HEK293 (cell line): Measurements from ENCODE around the gene TTR.

Experiments
- CTCF ChIA-PET: fragments of 350-600 bp; formaldehyde crosslinking; extraction: SDS; loops from one replicate; lab custom pipeline; 2021; ENCODE audit warnings: antibody characterized with exemption; lab: Yijun Ruan, JAX
- POLR2A ChIA-PET: fragments of 300-600 bp; formaldehyde crosslinking; extraction: SDS; loops from one replicate; lab custom pipeline; 2020; ENCODE audit warnings: antibody characterized with exemption, inconsistent platforms; lab: Yijun Ruan, JAX
- H3K27ac ChIP-seq: fragments of 200-500 bp; sonication (Bioruptor generic); 2 replicates; pipeline ENCODE4 v1.5.1; 2014; ENCODE audit warnings: low read depth, low read length, control low read depth, inconsistent platforms; ENCODE audit errors: extremely low read depth
- H3K36me3 ChIP-seq, 2 experiments: fragments of 200-500 bp in 1 of 2; sonication (Bioruptor generic) in 1 of 2; 1 replicate in 1 of 2; 2 replicates in 1 of 2; pipeline ENCODE4 v1.5.1; 2014 to 2017; ENCODE audit warnings: inconsistent platforms in 2 of 2, low read length in 2 of 2; ENCODE audit not compliant: control insufficient read depth in 2 of 2, insufficient read depth in 1 of 2
- H3K4me1 ChIP-seq: fragments of 200-500 bp; sonication (Bioruptor generic); 2 replicates; pipeline ENCODE4 v1.5.1; 2014; ENCODE audit warnings: mild to moderate bottlenecking, low read length, inconsistent platforms; ENCODE audit not compliant: control insufficient read depth, insufficient read depth
- H3K4me3 ChIP-seq: 2 replicates; pipeline ENCODE4 v1.5.1; 2011; ENCODE audit warnings: low read depth, mild to moderate bottlenecking, control low read depth, low read length, moderate library complexity
- H3K9me3 ChIP-seq: fragments of 200-500 bp; sonication (Bioruptor generic); 2 replicates; pipeline ENCODE4 v1.5.1; 2014; ENCODE audit warnings: low read depth, low read length, inconsistent platforms; ENCODE audit not compliant: control insufficient read depth, insufficient read depth
- CTCF ChIP-seq: fragments of 450-650 bp; formaldehyde crosslinking; IDR thresholded peaks from 2 replicates; pipeline ENCODE4 v1.5.1; 2016; ENCODE audit warnings: missing biosample characterization, missing genetic modification characterization
- HIC1 ChIP-seq: fragments of 450-650 bp; formaldehyde crosslinking; IDR thresholded peaks from 2 replicates; pipeline ENCODE4 v1.5.1; 2016; ENCODE audit warnings: missing biosample characterization, missing genetic modification characterization
- KLF7 ChIP-seq: fragments of 450-650 bp; formaldehyde crosslinking; IDR thresholded peaks from 2 replicates; pipeline ENCODE4 v1.5.1; 2016; ENCODE audit warnings: missing biosample characterization, missing genetic modification characterization, borderline replicate concordance
- PRDM4 ChIP-seq: fragments of 450-650 bp; formaldehyde crosslinking; IDR thresholded peaks from 2 replicates; pipeline ENCODE4 v1.5.1; 2017; ENCODE audit warnings: missing biosample characterization, missing genetic modification characterization
- TRIM28 ChIP-seq: IDR thresholded peaks from 2 replicates; pipeline ENCODE4 v1.6.1; 2011; ENCODE audit warnings: low read length, control low read depth, borderline replicate concordance
- ZBTB10 ChIP-seq: fragments of 450-650 bp; formaldehyde crosslinking; IDR thresholded peaks from 2 replicates; pipeline ENCODE4 v1.5.1; 2016; ENCODE audit warnings: missing biosample characterization, missing genetic modification characterization
- ZNF112 ChIP-seq: fragments of 450-650 bp; formaldehyde crosslinking; IDR thresholded peaks from 2 replicates; pipeline ENCODE4 v1.5.0; 2017; ENCODE audit warnings: missing biosample characterization, missing genetic modification characterization
- ZNF2 ChIP-seq: fragments of 450-650 bp; formaldehyde crosslinking; IDR thresholded peaks from 2 replicates; pipeline ENCODE4 v1.5.1; 2016; ENCODE audit warnings: missing biosample characterization, missing genetic modification characterization
- ZNF335 ChIP-seq: fragments of 450-650 bp; formaldehyde crosslinking; conservative IDR thresholded peaks from 2 replicates; pipeline ENCODE4 v1.5.1; 2016; ENCODE audit warnings: missing biosample characterization, missing genetic modification characterization
- ZNF362 ChIP-seq: fragments of 450-650 bp; formaldehyde crosslinking; IDR thresholded peaks from 2 replicates; pipeline ENCODE4 v1.5.1; 2016; ENCODE audit warnings: missing biosample characterization, missing genetic modification characterization
- ZNF366 ChIP-seq: fragments of 450-650 bp; formaldehyde crosslinking; conservative IDR thresholded peaks from 2 replicates; pipeline ENCODE4 v1.5.1; 2016; ENCODE audit warnings: missing biosample characterization, missing genetic modification characterization
- ZNF654 ChIP-seq: fragments of 450-650 bp; formaldehyde crosslinking; IDR thresholded peaks from 2 replicates; pipeline ENCODE4 v1.5.1; 2016; ENCODE audit warnings: low read depth, missing biosample characterization, missing genetic modification characterization
- ZNF692 ChIP-seq: fragments of 450-650 bp; formaldehyde crosslinking; IDR thresholded peaks from 2 replicates; pipeline ENCODE4 v1.5.1; 2016; ENCODE audit warnings: missing biosample characterization, missing genetic modification characterization
- ZNF792 ChIP-seq: fragments of 450-650 bp; formaldehyde crosslinking; IDR thresholded peaks from 2 replicates; pipeline ENCODE4 v1.5.1; 2016; ENCODE audit warnings: missing biosample characterization, missing genetic modification characterization

The TTR gene

GRCh38 chr18:31555971-31556747 lies 35.5 kb upstream of the TTR start:
- POLR2A ChIA-PET = no interaction called here
- TF ChIP-seq CTCF (tag by site-specific recombination) (peak; percentile 70), ZNF366 (tag by site-specific recombination) (peak; percentile 42; the same call in 1 of the 2 replicates), ZNF692 (tag by site-specific recombination) (peak; percentile 14; the same call in 1 of the 2 replicates), PRDM4 (tag by site-specific recombination) (no peak), ZNF2 (tag by site-specific recombination) (peak; percentile 27; the same call in 1 of the 2 replicates), HIC1 (no peak), ZNF112 (no peak), ZNF362 (tag by site-specific recombination) (peak; percentile 82), ZNF792 (tag by site-specific recombination) (no peak), ZNF654 (peak; percentile 90), ZNF335 (peak; percentile 33; the same call in 1 of the 2 replicates), KLF7 (tag by site-specific recombination) (no peak), ZBTB10 (tag by site-specific recombination) (no peak), TRIM28 (peak; percentile 75; the same call in 1 of the 2 replicates)
- H3K4me1 ChIP-seq = no peaks in the 10 kb centered on the region
- H3K4me3 ChIP-seq = no peak overlapping the region
- no peak overlapping the region for H3K27ac ChIP-seq
- H3K36me3 ChIP-seq = no peaks in the 10 kb centered on the region
- CTCF ChIA-PET = interaction anchor here (0.6 to 3.2 kb wide), 34 partner anchors 8 to 919 kb away, joined by 3 to 37 read pairs (median 4); no protein-coding TSS in a partner anchor
- H3K9me3 ChIP-seq = no peaks in the 10 kb centered on the region
